LHCN-M2 (cell line): ENCODE measurements around the gene NME9. TPM values are rescaled to one million over a fixed set of nuclear protein-coding genes. Genes with fewer than 3 reads are reported as not detected.

Source experiments
- DNase-seq: peaks from one replicate; pipeline ENCODE4 v3.0.0-alpha.2; 2012; ENCODE audit warnings: low read depth
- total RNA-seq: library from RNA; depleted of rRNA; stranded (reverse); fragments of >200 nt; gene quantifications from 2 replicates; pipeline ENCODE4 v1.2.3, GENCODE V29; 2014; rRNA removed

Gene NME9
- total RNA-seq, 1 experiment from 2014 or later, result not detected

GRCh38 chr3:138284957-138285477 is 44.6 kb downstream of the NME9 start:
- no peak for DNase-seq

GRCh38 chr3:138284079-138284478 is 45.6 kb downstream of the NME9 start:
- DNase-seq, result no peak

- DNase-seq, result no peak
Observed at GRCh38 chr3:138282836-138283235, 46.8 kb downstream of the NME9 start.

- DNase-seq, result no peak
Observed at GRCh38 chr3:138281561-138281960, 48.1 kb downstream of the NME9 start.

GRCh38 chr3:138271189-138271794 is 58.4 kb downstream of the NME9 start:
- DNase-seq, result no peak

GRCh38 chr3:138270245-138270644 is 59.4 kb downstream of the NME9 start:
- no peak for DNase-seq

GRCh38 chr3:138267083-138267482 is 62.6 kb downstream of the NME9 start:
- DNase-seq, result no peak

GRCh38 chr3:138265745-138266144 is 63.9 kb downstream of the NME9 start:
- DNase-seq, result no peak

- DNase-seq, result no peak
Observed at GRCh38 chr3:138263104-138263503, 66.5 kb downstream of the NME9 start.

- no peak for DNase-seq
Observed at GRCh38 chr3:138260611-138261010, 69.0 kb downstream of the NME9 start.

- DNase-seq, result no peak
Observed at GRCh38 chr3:138259126-138259525, 70.5 kb downstream of the NME9 start.

- no peak for DNase-seq
Observed at GRCh38 chr3:138257986-138258385, 71.7 kb downstream of the NME9 start.

- peak; percentile 50 for DNase-seq
Observed at GRCh38 chr3:138256022-138256421, 73.6 kb downstream of the NME9 start.

GRCh38 chr3:138254216-138254615 is 75.4 kb downstream of the NME9 start:
- no peak for DNase-seq

- no peak for DNase-seq
Observed at GRCh38 chr3:138253609-138254008, 76.0 kb downstream of the NME9 start.

Other genes with a start within 250 kb of the NME9 start
- 18.3 and 18.9 TPM in 2 replicates for gene DZIP1L, start 214.2 kb downstream of the NME9 start, total RNA-seq
- gene A4GNT, start 197.5 kb downstream of the NME9 start, total RNA-seq, result not detected in 2 replicates
- 20.1 and 20.5 TPM in 2 replicates for gene DBR1, start 154.9 kb downstream of the NME9 start, total RNA-seq
- 74.2 and 85.4 TPM in 2 replicates for gene ARMC8, start 142.6 kb downstream of the NME9 start, total RNA-seq
- gene MRAS, start 18.7 kb upstream of the NME9 start, total RNA-seq, result 40.8 and 58.8 TPM in 2 replicates
- 0.90 and 1.0 TPM in 2 replicates for gene ESYT3, start 104.8 kb upstream of the NME9 start, total RNA-seq